GM21526 (cell line): ENCODE measurements around the gene VTI1B.
"Not testable (repeated sequence)": the region's sequence is repeated elsewhere in the genome, so short reads cannot be mapped to it uniquely, and the experiment has no call there.

Source experiments
- ATAC-seq: cut with Tn5 transposase; IDR thresholded peaks from one replicate; pipeline ENCODE4 v1.9.1; 2021; ENCODE audit warnings: moderate library complexity; ENCODE audit not compliant: unreplicated experiment, low FRiP score

Gene VTI1B

GRCh38 chr14:67674480-67675218 lies at the start of gene VTI1B:
VTI1B (minus strand) TSS chr14:67674632; CDS start chr14:67674489, 143 bp downstream.
- peak; percentile 80 for ATAC-seq

GRCh38 chr14:67722293-67722692 lies 47.9 kb upstream of the VTI1B start:
- no peak for ATAC-seq

GRCh38 chr14:67721875-67722274 lies 47.4 kb upstream of the VTI1B start:
- ATAC-seq, result no peak

- ATAC-seq, result no peak
Observed at GRCh38 chr14:67719866-67720265, 45.4 kb upstream of the VTI1B start.

GRCh38 chr14:67719385-67719784 lies 45.0 kb upstream of the VTI1B start:
- not testable (repeated sequence) for ATAC-seq

- ATAC-seq, result no peak
Observed at GRCh38 chr14:67718265-67718664, 43.8 kb upstream of the VTI1B start.

GRCh38 chr14:67717048-67717447 lies 42.6 kb upstream of the VTI1B start:
- ATAC-seq, result no peak

- ATAC-seq, result no peak
Observed at GRCh38 chr14:67710209-67710608, 35.8 kb upstream of the VTI1B start.

GRCh38 chr14:67709796-67710195 lies 35.4 kb upstream of the VTI1B start:
- not testable (repeated sequence) for ATAC-seq

GRCh38 chr14:67709346-67709745 lies 34.9 kb upstream of the VTI1B start:
- ATAC-seq, result not testable (repeated sequence)

GRCh38 chr14:67705211-67705610 lies 30.8 kb upstream of the VTI1B start:
- no peak for ATAC-seq

- no peak for ATAC-seq
Observed at GRCh38 chr14:67704484-67705089, 30.2 kb upstream of the VTI1B start.

GRCh38 chr14:67703997-67704396 lies 29.6 kb upstream of the VTI1B start:
- ATAC-seq, result no peak

GRCh38 chr14:67701492-67701891 lies 27.1 kb upstream of the VTI1B start, which contains the start of gene RDH12:
RDH12 (plus strand) TSS chr14:67701886; CDS start chr14:67722643, 20,757 bp downstream.
- not testable (repeated sequence) for ATAC-seq

- no peak for ATAC-seq
Observed at GRCh38 chr14:67698179-67698578, 23.7 kb upstream of the VTI1B start.

- ATAC-seq, result no peak
Observed at GRCh38 chr14:67697006-67697405, 22.6 kb upstream of the VTI1B start.

- ATAC-seq, result peak; percentile 84
Observed at GRCh38 chr14:67695394-67695949, 21.0 kb upstream of the VTI1B start, which contains the start of gene RDH11. RDH11 (minus strand) TSS chr14:67695764; CDS start chr14:67695703, 61 bp downstream.

GRCh38 chr14:67694791-67695393 lies 20.5 kb upstream of the VTI1B start:
- peak; percentile 84 for ATAC-seq

GRCh38 chr14:67690011-67690410 lies 15.6 kb upstream of the VTI1B start:
- ATAC-seq, result no peak

GRCh38 chr14:67683842-67684241 lies 9.4 kb upstream of the VTI1B start:
- no peak for ATAC-seq

- no peak for ATAC-seq
Observed at GRCh38 chr14:67680941-67681340, 6.5 kb upstream of the VTI1B start.
